Upper lobe of right lung (tissue), 1 donor: ENCODE results near the gene MAGI2. TPM values are rescaled to one million over a fixed set of nuclear protein-coding genes. Genes with fewer than 3 reads are reported as not detected.
A peak's percentile ranks its signal among the peaks of the same experiment; 100 is the strongest.

Experiments used
- ATAC-seq: fragments of 200-7000 bp; cut with Tn5 transposase; one replicate; pipeline ENCODE4 v1.9.1; 2020; ENCODE audit warnings: mild to moderate bottlenecking, moderate library complexity
- DNase-seq: peaks from one replicate; pipeline ENCODE4 v3.0.0-alpha.2; 2020
- H3K27ac ChIP-seq: fragments of 200-600 bp; one replicate; pipeline ENCODE4 v1.8.0; 2022
- H3K27me3 ChIP-seq: fragments of 200-600 bp; one replicate; pipeline ENCODE4 v1.8.0; 2022; ENCODE audit warnings: mild to moderate bottlenecking
- H3K36me3 ChIP-seq: fragments of 200-600 bp; one replicate; pipeline ENCODE4 v1.8.0; 2022
- H3K4me1 ChIP-seq: fragments of 200-600 bp; one replicate; pipeline ENCODE4 v1.8.0; 2022
- H3K4me3 ChIP-seq: fragments of 200-600 bp; one replicate; pipeline ENCODE4 v1.8.0; 2022; ENCODE audit warnings: mild to moderate bottlenecking
- H3K9me3 ChIP-seq: fragments of 200-600 bp; one replicate; pipeline ENCODE4 v1.8.0; 2022
- intact Hi-C: fragments of 100-400 bp; cut with DNase I; formaldehyde crosslinking; loops from one replicate; pipeline ENCODE4 v1.11.0; 2022
- total RNA-seq: library from RNA; stranded (reverse); fragmentation: NEBNext Ultra II Directional; extraction: Animal tissue kit (Norgen Biotek cat#: 25700); gene quantifications from one replicate; pipeline ENCODE4 v1.2.1, GENCODE V29; 2021
- TF ChIP-seq, protein P1 (sequence below): fragments of 200-600 bp; IDR thresholded peaks from one replicate; pipeline ENCODE4 v1.8.0; 2022; ENCODE audit warnings: antibody characterized with exemption
- donor health status: DM: no; HTN: yes; CAD: no; lungs with severe emphysema.

The MAGI2 gene
- total RNA-seq, 1 donor from 2014 or later: 12.8 TPM

DNA sequence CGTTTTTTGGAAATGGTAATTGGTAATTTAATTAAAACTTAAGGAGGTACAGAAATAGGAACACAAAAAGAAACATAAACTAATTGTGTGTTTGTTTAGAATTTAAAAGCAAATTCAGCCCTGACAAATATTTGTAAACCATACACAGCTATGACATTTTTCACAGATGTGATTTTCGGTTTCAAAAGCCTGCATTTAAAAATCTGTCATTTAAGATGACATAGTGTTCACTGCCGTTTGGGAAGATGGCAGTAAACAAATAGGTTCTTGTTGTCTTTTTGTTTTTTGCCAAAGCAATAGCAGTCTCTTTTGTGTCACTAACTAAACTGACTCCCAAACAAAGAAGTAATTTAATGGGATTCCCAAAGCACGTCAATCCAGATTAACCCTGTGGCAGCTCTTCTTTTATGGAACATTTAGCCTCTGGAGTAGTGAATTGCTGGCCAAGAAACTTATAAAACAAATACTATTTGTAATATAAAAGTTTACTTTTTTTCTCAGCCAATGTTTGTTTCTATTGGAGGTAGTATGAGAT, 957.3 kb downstream of the MAGI2 start:
- ATAC-seq (no peak), DNase-seq (no peak)
- H3K4me1 ChIP-seq: no peaks in the 10 kb centered on the region
- intact Hi-C loops: no loop called here
- TF ChIP-seq, protein P1, sequence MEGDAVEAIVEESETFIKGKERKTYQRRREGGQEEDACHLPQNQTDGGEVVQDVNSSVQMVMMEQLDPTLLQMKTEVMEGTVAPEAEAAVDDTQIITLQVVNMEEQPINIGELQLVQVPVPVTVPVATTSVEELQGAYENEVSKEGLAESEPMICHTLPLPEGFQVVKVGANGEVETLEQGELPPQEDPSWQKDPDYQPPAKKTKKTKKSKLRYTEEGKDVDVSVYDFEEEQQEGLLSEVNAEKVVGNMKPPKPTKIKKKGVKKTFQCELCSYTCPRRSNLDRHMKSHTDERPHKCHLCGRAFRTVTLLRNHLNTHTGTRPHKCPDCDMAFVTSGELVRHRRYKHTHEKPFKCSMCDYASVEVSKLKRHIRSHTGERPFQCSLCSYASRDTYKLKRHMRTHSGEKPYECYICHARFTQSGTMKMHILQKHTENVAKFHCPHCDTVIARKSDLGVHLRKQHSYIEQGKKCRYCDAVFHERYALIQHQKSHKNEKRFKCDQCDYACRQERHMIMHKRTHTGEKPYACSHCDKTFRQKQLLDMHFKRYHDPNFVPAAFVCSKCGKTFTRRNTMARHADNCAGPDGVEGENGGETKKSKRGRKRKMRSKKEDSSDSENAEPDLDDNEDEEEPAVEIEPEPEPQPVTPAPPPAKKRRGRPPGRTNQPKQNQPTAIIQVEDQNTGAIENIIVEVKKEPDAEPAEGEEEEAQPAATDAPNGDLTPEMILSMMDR: no peak
- H3K27me3 ChIP-seq: no peaks in the 10 kb centered on the region
- no peaks in the 10 kb centered on the region for H3K9me3 ChIP-seq
- no peak overlapping the region for H3K27ac ChIP-seq
- no peak overlapping the region for H3K4me3 ChIP-seq
- H3K36me3 ChIP-seq: no peaks in the 10 kb centered on the region

DNA sequence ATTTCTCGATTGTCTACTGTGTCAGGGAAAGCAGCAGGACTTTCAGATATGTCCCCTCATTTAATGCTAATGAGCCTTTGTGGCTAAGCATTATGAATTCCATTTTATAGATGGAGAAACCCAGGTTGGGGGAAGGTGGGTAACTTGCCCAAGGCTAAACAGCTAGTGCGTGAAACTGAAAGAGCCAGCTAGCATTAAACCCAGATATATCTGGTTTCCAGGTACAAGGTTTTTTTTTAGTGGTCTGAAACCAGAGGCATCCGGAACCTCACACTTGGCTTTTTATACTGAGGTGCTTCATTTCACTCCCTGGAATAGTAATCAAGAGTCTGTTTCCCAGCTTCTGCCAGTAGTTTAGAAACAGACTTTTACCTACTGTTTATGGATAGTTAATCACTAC, 960.1 kb downstream of the MAGI2 start:
- no peaks in the 10 kb centered on the region for H3K9me3 ChIP-seq
- intact Hi-C loops: no loop called here
- TF ChIP-seq, protein P1: no peak
- ATAC-seq (no peak), DNase-seq (no peak)
- no peak overlapping the region for H3K27ac ChIP-seq
- H3K27me3 ChIP-seq: no peaks in the 10 kb centered on the region
- no peaks in the 10 kb centered on the region for H3K36me3 ChIP-seq
- H3K4me1 ChIP-seq: peaks cover 5% of the 10 kb centered on the region
- H3K4me3 ChIP-seq: no peak overlapping the region

DNA sequence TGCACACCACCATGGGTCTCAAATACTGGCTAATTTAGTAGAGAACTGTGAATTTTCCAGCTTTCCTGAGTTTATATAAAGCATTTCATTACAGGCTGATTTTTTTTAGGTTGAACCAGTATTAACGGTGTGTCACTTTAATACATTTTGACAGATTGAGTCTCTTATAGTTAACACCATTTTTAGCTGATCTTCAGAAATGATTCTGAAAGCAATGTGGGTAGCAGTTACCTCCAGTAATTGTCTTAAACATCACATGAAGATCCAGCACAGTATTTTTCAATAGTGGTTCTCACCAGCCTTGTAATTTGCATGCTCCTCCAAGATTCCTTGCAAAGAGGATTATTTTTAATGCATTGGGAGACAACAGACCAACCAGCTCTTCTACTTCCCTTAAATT, 961.3 kb downstream of the MAGI2 start:
- TF ChIP-seq, protein P1: no peak
- Histone ChIP-seq H3K27ac (no peak overlapping the region), H3K4me3 (no peak overlapping the region), H3K9me3 (no peaks in the 10 kb centered on the region), H3K4me1 (peaks cover 5% of the 10 kb centered on the region), H3K36me3 (no peaks in the 10 kb centered on the region), H3K27me3 (no peaks in the 10 kb centered on the region)
- intact Hi-C loops: no loop called here
- no peak for DNase-seq
- ATAC-seq: no peak

DNA sequence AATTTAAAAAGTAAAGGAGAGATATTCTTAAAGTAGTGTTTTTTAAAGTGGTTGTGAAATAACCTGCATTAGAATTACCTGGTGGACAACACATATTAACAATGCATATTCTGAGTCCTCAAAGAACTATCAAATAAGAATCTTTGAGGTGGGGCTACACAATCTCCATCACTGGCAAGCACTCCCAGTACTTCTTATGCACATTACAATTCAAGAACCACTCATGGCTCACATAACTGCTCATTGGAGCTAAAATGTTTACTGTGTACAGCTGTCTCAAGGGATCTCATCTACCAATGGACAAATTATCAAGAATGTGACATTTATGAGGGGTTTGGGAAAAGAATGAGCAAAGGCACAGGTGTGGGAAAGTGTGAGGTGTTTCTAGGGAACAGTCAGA, 962.9 kb downstream of the MAGI2 start:
- Histone ChIP-seq H3K27me3 (no peaks in the 10 kb centered on the region), H3K4me3 (no peak overlapping the region), H3K9me3 (no peaks in the 10 kb centered on the region), H3K27ac (no peak overlapping the region), H3K4me1 (peaks cover 5% of the 10 kb centered on the region), H3K36me3 (no peaks in the 10 kb centered on the region)
- no peak for ATAC-seq
- intact Hi-C loops: no loop called here
- TF ChIP-seq, protein P1: no peak
- DNase-seq: no peak

DNA sequence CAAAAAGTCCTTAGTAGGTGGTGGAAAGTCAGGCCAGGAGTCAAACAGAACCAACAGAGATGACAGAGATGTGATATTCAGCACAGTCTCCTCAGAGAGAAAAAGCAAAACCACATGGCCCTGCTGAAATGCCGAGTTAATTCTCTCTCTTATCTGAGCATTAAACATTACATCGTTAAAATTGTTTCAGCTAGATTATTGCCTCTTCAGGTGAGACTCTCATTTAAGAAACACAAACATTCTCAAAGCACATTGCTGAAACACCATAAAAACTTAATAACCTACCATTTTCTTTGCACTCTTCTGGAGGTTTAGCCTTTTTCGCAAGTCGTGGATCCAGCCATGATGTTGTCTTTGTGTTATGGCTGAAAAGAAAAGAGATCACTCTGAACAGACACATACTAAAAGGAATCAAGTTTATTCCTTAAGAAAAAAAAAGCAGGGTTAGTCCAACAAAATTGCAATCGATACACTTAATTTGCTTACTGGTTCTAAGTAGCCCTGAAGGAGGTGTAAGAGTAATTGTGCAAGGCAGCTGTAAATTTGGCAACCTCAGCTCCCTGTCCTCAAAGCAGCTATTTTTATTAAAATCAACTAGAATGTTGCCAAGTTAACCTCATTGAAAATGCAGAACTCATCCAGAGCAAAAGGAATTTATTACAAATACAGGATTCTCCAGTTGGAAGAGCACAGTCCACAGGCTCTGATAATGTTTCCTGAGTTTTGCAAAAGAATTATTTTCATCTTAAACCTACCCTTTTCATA, 963.8 kb downstream of the MAGI2 start:
- peak overlapping the region; percentile 19 for H3K4me3 ChIP-seq
- H3K27me3 ChIP-seq: no peaks in the 10 kb centered on the region
- H3K27ac ChIP-seq: no peak overlapping the region
- peaks cover 5% of the 10 kb centered on the region for H3K4me1 ChIP-seq
- TF ChIP-seq, protein P1: no peak
- ATAC-seq (peak; percentile 55), DNase-seq (no peak)
- H3K9me3 ChIP-seq: no peaks in the 10 kb centered on the region
- no peaks in the 10 kb centered on the region for H3K36me3 ChIP-seq
- intact Hi-C loops: no loop called here
